MM.1S (cell line): ENCODE measurements around the gene SORCS2.

Source experiments
- EZH2phosphoT487 ChIP-seq: fragments of 300-600 bp; sonication (generic); IDR thresholded peaks from 2 replicates; pipeline ENCODE4 v1.6.1; 2018; ENCODE audit warnings: antibody characterized with exemption, low read length
- TF ChIP-seq, protein P1 (sequence below): fragments of 300-600 bp; sonication (generic); IDR thresholded peaks from 2 replicates; pipeline ENCODE4 v1.5.1; 2016; ENCODE audit warnings: antibody characterized with exemption, low read length, mixed read lengths

DNA sequence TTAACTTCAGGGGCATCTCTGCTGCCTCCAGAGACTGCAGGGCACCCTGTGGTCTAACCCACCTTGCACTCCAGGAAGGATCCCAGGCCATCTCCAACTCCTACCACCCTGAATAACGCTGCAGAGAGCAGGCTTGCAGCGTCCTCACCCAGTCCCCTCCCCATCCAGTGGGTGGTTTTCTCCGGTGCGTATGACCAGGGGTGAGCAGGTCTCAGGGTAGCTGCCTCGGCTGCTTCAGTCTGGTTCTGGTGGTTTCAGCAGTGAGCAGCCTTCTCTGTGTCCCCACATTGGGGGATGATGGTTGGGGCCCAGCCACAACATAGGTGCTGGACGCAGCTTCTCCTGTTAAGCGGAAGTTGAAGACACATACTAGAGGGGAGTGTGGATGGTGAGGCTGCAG is 38.6 kb upstream of the SORCS2 start:
- TF ChIP-seq, protein P1, sequence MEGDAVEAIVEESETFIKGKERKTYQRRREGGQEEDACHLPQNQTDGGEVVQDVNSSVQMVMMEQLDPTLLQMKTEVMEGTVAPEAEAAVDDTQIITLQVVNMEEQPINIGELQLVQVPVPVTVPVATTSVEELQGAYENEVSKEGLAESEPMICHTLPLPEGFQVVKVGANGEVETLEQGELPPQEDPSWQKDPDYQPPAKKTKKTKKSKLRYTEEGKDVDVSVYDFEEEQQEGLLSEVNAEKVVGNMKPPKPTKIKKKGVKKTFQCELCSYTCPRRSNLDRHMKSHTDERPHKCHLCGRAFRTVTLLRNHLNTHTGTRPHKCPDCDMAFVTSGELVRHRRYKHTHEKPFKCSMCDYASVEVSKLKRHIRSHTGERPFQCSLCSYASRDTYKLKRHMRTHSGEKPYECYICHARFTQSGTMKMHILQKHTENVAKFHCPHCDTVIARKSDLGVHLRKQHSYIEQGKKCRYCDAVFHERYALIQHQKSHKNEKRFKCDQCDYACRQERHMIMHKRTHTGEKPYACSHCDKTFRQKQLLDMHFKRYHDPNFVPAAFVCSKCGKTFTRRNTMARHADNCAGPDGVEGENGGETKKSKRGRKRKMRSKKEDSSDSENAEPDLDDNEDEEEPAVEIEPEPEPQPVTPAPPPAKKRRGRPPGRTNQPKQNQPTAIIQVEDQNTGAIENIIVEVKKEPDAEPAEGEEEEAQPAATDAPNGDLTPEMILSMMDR: no peak
- TF ChIP-seq EZH2phosphoT487: no peak
